Measurements from ENCODE around the gene KIF13A. TPM values are rescaled to one million over a fixed set of nuclear protein-coding genes. Genes with fewer than 3 reads are reported as not detected.

The KIF13A gene
- total and polyA plus RNA-seq, 12 donors = 16.7 to 198 (median 97.8) TPM

DNA sequence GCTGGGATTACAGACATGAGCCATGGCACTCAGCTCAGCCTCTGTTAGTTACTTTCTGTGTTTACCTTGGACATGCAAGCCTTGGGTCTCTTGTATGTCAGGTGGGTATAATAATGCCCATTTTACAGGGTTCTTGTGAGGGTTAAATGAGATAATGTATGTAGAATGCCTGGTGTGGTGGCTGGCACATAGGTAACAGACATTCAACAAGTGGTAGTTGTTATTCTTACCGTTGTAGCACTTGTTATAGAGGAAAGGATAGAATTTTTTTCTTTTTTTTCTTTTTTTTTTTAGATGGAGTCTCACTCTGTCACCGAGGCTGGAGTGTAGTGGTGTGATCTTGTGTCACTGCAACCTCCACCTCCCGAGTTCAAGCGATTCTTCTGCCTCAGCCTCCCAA is 8.0 kb upstream of the KIF13A start:
- no peak overlapping the region for H3K4me3 ChIP-seq
- intact Hi-C loops (cut with DNase I) = loop anchor here in 3 of 10 donors (10.0 kb wide), 2 partner anchors 119 to 151 kb away; no protein-coding TSS in a partner anchor
- peaks cover 0 to 8% (median 0%) of the 10 kb centered on the region in 9 donors for H3K4me1 ChIP-seq
- WGBS, 2 donors = 94 to 98% methylated on average over 4 of the region's 4 CpGs
- no peak for ATAC-seq
- no peaks in the 10 kb centered on the region for H3K9me3 ChIP-seq
- DNase-seq = no peak
- no peak overlapping the region for H3K27ac ChIP-seq
- TF ChIP-seq, protein P1, sequence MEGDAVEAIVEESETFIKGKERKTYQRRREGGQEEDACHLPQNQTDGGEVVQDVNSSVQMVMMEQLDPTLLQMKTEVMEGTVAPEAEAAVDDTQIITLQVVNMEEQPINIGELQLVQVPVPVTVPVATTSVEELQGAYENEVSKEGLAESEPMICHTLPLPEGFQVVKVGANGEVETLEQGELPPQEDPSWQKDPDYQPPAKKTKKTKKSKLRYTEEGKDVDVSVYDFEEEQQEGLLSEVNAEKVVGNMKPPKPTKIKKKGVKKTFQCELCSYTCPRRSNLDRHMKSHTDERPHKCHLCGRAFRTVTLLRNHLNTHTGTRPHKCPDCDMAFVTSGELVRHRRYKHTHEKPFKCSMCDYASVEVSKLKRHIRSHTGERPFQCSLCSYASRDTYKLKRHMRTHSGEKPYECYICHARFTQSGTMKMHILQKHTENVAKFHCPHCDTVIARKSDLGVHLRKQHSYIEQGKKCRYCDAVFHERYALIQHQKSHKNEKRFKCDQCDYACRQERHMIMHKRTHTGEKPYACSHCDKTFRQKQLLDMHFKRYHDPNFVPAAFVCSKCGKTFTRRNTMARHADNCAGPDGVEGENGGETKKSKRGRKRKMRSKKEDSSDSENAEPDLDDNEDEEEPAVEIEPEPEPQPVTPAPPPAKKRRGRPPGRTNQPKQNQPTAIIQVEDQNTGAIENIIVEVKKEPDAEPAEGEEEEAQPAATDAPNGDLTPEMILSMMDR (IDR thresholded peaks at IDR 0.05) = no peak
- H3K27me3 ChIP-seq = no peaks in the 10 kb centered on the region
- H3K36me3 ChIP-seq = no peaks in the 10 kb centered on the region

DNA sequence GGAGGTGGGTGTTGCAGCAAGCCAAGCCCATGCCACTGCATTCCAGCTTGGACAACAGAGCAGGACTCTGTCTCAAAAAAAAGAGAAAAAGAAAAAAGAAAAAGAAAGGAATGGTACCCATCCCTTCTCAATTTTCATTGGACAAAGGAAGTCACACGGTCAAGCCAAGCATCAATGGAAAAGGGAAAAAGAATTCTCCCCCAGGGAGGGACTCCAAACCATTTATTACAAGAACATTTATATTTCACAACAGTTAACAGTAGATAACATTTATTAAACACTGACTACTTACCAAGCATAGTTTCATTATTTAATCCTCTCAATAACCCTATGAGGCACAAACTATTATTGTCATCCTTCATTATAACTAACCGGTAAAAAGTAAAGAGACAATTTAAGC is 6.6 kb upstream of the KIF13A start:
- DNase-seq = no peak
- ATAC-seq = no peak
- Histone ChIP-seq H3K4me3 (no peak overlapping the region), H3K36me3 (no peaks in the 10 kb centered on the region), H3K27me3 (no peaks in the 10 kb centered on the region), H3K4me1 (peaks cover 0 to 10% (median 0%) of the 10 kb centered on the region in 9 donors), H3K9me3 (no peaks in the 10 kb centered on the region), H3K27ac (peak overlapping the region in 1 of 10 donors; percentile 49)
- intact Hi-C loops (cut with DNase I) = loop anchor here in 4 of 10 donors (5.0 to 10.0 kb wide), 3 partner anchors 118 to 149 kb away; no protein-coding TSS in a partner anchor
- 85 to 88% methylated on average over 2 of the region's 2 CpGs for WGBS, 2 donors
- TF ChIP-seq, protein P1 (IDR thresholded peaks at IDR 0.05) = no peak

DNA sequence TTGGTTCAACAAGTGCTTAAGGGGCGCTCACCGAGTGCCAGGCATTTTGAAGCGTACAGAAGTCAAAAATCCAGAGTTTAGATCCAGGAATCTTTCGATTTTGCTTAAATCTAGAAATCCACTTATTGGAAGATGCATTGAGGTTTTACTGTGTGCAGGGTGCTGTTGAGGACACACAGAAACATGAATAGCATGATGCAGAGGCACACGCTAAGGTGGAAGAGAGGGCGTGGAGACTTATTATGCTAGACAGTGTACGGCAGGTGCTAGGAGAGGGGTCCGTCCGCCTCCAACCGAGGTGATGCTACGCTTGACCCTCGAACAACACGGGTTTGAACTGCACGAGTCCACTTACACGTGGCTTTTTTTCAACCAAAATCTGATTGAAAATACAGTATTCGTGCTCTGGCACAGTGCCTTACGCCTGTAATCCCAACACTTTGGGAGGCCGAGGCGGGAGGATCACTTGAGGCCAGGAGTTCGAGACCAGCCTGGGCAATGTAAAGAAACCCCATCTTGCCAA is 1.0 kb upstream of the KIF13A start:
- intact Hi-C loops (cut with DNase I) = loop anchor here in 9 of 10 donors (2.0 to 10.0 kb wide), 14 partner anchors 54 to 384 kb away; partner anchors contain the start of genes NHLRC1 (in 5 of the 9), DEK (in 1 of the 9), FAM8A1 (in 1 of the 9) and NUP153 (in 1 of the 9)
- peak overlapping the region; percentile 55 to 94 (median 84) for H3K4me3 ChIP-seq
- H3K36me3 ChIP-seq = peaks cover 0 to 6% (median 0%) of the 10 kb centered on the region in 9 donors
- WGBS, 2 donors = 23 to 29% methylated on average over 20 of the region's 20 CpGs
- no peaks in the 10 kb centered on the region for H3K9me3 ChIP-seq
- TF ChIP-seq, protein P1 (IDR thresholded peaks at IDR 0.05) = no peak
- ATAC-seq (peak; percentile 7 to 59 (median 24)), DNase-seq (no peak)
- peaks cover 0 to 49% (median 38%) of the 10 kb centered on the region in 9 donors for H3K4me1 ChIP-seq
- peak overlapping the region; percentile 94 to 99 (median 98) for H3K27ac ChIP-seq
- H3K27me3 ChIP-seq = no peaks in the 10 kb centered on the region

DNA sequence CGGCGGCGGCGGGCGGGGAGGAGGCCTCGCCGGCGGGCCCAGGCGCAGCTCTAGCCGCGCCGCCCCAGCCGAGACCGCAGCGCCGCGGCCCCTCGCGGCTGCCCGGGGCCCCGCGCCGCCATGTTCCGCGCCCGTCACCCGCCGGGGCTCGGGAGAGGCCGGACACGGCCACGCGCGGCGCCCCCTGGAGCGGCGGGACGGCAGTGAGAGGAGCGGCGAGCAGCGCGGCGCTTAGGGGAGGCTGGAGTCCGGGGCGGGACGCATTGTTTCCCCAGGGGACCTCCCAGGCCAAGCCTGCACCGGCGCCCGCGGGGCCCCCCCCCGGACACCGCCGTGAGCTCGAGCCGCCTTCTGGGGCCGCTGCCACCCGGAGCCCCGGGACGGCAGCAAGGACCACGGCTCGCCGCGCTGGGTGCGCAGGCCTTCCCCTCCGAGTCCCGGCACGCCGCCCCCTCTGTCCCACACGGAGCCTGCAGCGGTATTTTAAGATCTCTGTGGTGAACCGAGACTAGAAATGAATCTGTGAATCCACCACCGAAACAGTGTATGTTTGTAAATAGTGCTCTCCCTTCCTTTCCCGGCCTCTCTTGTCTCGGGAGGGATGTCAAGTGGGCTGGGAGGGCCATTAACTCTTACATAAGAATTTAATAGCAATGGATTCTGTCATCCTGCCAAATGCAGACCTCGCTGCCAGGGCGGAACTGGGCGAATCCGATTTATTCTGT is 424 bp upstream of the KIF13A start:
- DNase-seq = peak; percentile 75 to 81
- H3K9me3 ChIP-seq = no peaks in the 10 kb centered on the region
- ATAC-seq = peak; percentile 67 to 86 (median 78)
- peak overlapping the region; percentile 55 to 94 (median 84) for H3K4me3 ChIP-seq
- TF ChIP-seq, protein P1 (IDR thresholded peaks at IDR 0.05) = peak in 7 of 9 donors; percentile 10 to 61 (median 42)
- WGBS, 2 donors = 1% methylated on average over 67 of the region's 78 CpGs
- no peaks in the 10 kb centered on the region for H3K27me3 ChIP-seq
- H3K4me1 ChIP-seq = peaks cover 0 to 44% (median 39%) of the 10 kb centered on the region in 9 donors
- intact Hi-C loops (cut with DNase I) = loop anchor here in 9 of 10 donors (1.0 to 10.0 kb wide), 16 partner anchors 53 to 383 kb away; partner anchors contain the start of genes NHLRC1 (in 6 of the 9), DEK (in 1 of the 9), FAM8A1 (in 1 of the 9) and NUP153 (in 1 of the 9)
- peaks cover 0 to 7% (median 0%) of the 10 kb centered on the region in 9 donors for H3K36me3 ChIP-seq
- H3K27ac ChIP-seq = peak overlapping the region; percentile 94 to 99 (median 98)
